NCI-H1694 treated with DMSO at 0.1 percent for 48 hours (cell line): ENCODE results near the gene ITGBL1.

Source experiments
- DNase-seq: peaks from one replicate; lab custom pipeline; 2025; lab: John Stamatoyannopoulos, UW

ITGBL1 gene

DNA sequence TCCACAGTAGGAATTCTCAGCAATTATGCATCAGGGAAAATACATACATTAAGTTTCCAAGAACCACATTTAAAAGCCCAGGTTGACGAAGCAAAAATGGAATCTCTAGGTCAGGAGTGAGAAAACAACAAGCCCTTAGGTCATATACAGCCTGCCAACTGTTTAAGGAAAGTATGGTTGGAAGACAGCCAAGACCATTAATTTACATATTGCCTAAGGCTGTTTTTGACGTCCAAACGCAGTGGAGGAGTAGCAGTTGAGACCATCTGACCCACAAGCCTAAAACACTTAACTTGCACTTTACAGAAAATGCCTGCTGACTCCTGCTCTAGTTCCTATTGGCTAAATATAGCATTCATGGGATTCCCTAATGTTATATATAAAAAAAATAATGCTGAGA is 299.0 kb downstream of the ITGBL1 start:
- no peak for DNase-seq

DNA sequence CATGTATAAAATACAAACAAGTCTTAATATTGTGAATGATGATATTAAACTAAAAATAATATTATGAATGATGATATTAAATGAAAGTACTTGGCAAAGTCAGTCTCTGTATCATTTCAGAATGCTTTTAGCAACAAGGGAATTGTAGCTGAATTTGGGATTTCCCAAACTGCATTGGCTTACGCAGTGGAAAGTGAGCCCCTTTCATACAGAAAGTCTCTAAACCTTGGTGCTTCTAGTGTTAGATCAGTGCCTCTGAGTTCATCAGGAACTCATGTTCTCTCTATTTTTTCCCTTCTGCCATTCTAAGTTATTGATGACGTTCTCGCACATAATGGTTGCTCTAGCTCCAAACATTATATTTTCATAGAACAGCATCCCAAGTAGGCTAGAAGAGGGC is 300.0 kb downstream of the ITGBL1 start:
- no peak for DNase-seq

DNA sequence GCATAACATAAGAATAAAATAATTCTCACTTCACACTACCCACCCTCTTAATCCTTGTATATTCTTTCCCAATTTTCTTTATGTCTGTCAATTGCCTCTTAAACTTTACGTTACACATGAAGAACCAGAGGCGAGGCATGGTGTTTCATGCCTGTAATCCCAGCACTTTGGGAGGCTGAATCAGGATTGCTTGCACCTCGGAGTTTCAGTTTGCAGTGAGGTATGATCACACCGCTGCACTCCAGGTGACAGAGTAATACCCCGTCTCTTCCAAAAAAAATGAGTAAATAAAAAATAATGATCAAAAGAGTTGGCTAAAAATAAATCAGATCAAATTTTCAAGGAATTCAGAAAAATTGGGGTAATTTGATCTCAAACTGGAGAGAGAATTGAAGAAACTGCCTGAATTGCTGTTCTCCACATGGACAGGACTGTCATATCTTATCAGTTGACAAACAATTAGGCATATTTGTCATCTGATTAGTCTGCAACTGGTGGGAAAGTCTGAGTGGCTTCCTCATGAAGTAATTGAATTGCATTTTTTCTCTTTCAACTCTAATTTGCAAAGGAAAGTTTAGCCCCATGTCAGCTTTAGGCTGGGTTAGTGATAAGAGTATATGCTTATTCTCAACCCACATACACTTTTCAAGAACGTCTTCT is 302.9 kb downstream of the ITGBL1 start:
- DNase-seq, result no peak

DNA sequence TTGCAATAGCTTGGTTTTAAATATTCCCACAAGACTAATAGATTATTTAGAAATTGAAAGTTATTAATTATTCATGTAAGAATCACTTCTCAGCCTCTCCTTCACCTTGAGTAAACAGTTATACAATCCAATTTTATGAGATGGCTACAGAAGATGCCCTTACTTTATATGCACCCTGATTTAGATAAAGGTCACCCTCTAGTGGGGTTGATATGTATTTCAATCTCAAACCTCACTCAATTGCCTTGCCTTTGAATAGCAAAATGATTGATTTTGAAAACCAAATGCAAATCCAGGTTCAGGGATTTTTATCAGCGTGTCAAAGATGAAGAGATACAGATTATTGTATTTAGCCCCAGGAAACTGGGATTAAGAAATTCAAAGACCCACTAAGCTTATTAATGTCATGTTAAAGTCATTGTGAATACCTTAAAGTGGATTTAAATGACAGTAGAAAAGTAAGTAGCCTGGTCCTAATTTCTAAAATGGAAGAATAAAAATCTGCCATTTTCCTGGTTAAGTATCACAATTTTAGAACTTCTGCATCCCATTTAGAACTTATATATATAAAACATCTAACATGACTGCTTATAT is 305.1 kb downstream of the ITGBL1 start:
- peak; percentile 49 for DNase-seq

DNA sequence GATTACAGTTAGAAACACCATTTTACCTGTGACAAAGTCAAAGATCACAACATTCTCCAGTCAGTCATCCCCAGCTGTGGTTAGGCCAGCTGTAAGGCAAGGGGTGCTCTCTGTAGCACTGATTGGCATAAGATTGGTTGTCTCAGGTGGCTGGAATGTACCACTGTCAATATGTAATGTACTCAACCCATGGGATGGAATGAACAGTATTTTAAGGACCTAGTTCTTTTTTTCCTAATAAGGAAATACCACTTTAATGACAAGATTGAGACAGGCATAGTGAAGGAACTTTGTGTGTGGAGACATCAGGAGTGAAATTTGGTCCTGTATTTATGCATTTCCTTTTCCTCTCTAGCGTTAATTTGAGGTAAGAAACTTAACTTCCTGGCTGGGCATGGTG is 310.7 kb downstream of the ITGBL1 start:
- no peak for DNase-seq
